ENCODE data around the gene IFT88. TPM values are rescaled to one million over a fixed set of nuclear protein-coding genes. Genes with fewer than 3 reads are reported as not detected.
A peak's percentile ranks its signal among the peaks of the same experiment; 100 is the strongest.

IFT88 gene
- total RNA-seq, 2 donors from 2014 or later: 11.8 to 12.0 TPM

GRCh38 chr13:20544201-20544923 is 22.6 kb upstream of the IFT88 start:
- no peak overlapping the region for H3K9ac ChIP-seq (ENCODE audit: low read depth in 2 of 2, low read length in 2 of 2)
- no peak for TF ChIP-seq CTCF (IDR thresholded peaks at IDR 0.05)
- no peak for DNase-seq
- no peaks in the 10 kb centered on the region for H3K9me3 ChIP-seq
- H3K4me1 ChIP-seq: peaks cover 4% of the 10 kb centered on the region
- H3K4me3 ChIP-seq: no peak overlapping the region
- H3K27ac ChIP-seq: no peak overlapping the region
- no peaks in the 10 kb centered on the region for H3K27me3 ChIP-seq
- intact Hi-C loops (cut with DNase I): no loop called here
- H3K36me3 ChIP-seq: no peaks in the 10 kb centered on the region

DNA sequence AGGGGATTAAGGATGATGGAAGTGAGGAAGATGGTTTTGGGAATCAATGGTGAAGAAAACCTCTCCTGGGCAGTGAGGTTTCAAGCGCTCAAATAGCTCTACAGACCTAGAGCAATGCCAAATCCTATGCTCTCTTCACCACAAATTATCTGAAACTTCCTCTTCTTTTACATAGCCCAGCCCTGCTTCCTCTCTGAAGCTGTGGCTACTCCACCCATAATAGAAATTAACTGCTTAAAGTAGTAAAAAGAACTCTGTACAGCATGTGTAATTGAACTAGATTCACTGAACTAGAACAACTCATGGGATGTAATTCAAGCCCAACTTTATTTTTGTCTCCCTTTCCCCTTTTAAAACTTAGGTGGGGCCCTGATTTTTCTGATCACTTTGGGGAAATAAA is 20.4 kb upstream of the IFT88 start:
- intact Hi-C loops (cut with DNase I): no loop called here
- Histone ChIP-seq H3K4me1 (peaks cover 4% of the 10 kb centered on the region), H3K27ac (peak overlapping the region; percentile 74), H3K36me3 (no peaks in the 10 kb centered on the region), H3K9ac (ENCODE audit: low read depth in 2 of 2, low read length in 2 of 2) (peak overlapping the region in 1 of 2 donors; percentile 46), H3K9me3 (no peaks in the 10 kb centered on the region), H3K4me3 (no peak overlapping the region), H3K27me3 (no peaks in the 10 kb centered on the region)
- no peak for DNase-seq
- TF ChIP-seq CTCF (IDR thresholded peaks at IDR 0.05): no peak

DNA sequence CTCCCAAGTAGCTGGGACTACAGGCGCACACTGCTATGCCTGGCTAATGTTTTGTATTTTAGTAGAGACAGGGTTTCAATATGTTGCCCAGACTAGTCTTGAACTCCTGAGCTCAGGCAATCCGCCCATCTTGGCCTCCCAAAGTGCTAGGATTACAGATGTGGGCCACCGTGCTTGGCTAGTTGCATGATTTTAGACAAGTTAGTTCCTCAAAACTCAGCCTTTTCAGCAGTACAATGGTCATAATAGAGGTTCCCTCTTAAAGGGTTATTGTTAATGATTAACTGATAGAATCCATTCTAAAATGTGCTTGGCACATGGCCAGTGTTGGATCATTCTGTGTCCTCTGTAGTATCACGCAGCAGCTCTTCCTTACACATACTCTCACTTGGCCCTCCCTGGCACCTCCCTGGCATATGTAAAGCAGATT is 19.5 kb upstream of the IFT88 start:
- Histone ChIP-seq H3K9me3 (no peaks in the 10 kb centered on the region), H3K36me3 (no peaks in the 10 kb centered on the region), H3K27ac (peak overlapping the region; percentile 74), H3K4me1 (peaks cover 4% of the 10 kb centered on the region), H3K4me3 (no peak overlapping the region), H3K9ac (ENCODE audit: low read depth in 2 of 2, low read length in 2 of 2) (peak overlapping the region in 1 of 2 donors; percentile 46), H3K27me3 (no peaks in the 10 kb centered on the region)
- intact Hi-C loops (cut with DNase I): no loop called here
- TF ChIP-seq CTCF (IDR thresholded peaks at IDR 0.05): no peak
- DNase-seq: peak; percentile 75

DNA sequence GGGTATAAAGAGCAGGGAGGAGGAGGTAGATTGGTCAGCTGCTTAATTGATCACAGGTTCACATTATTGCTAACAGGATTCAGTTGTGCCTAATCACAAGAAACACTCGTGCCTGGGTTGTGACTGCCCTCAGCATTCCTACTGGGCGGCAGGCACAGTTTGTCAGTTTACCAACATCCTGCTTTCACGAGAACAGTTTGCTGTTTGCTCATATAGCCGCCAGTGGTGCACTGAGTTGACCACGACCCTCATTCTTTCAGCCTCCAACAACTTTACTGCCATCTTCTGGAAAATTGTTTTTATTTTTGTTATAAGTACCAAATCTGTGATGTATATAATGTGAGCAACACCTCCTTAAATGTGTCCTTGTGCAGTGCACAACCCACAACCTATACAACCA is 16.2 kb upstream of the IFT88 start:
- no peaks in the 10 kb centered on the region for H3K36me3 ChIP-seq
- no peaks in the 10 kb centered on the region for H3K27me3 ChIP-seq
- H3K9me3 ChIP-seq: no peaks in the 10 kb centered on the region
- H3K27ac ChIP-seq: no peak overlapping the region
- H3K9ac ChIP-seq (ENCODE audit: low read depth in 2 of 2, low read length in 2 of 2): no peak overlapping the region
- no peak for TF ChIP-seq CTCF (IDR thresholded peaks at IDR 0.05)
- intact Hi-C loops (cut with DNase I): no loop called here
- H3K4me3 ChIP-seq: no peak overlapping the region
- no peak for DNase-seq
- H3K4me1 ChIP-seq: peaks cover 4% of the 10 kb centered on the region

- H3K27me3 ChIP-seq: no peaks in the 10 kb centered on the region
- no peak for DNase-seq
- intact Hi-C loops (cut with DNase I): no loop called here
Measured at GRCh38 chr13:20553311-20553710, 13.6 kb upstream of the IFT88 start.

More at GRCh38 chr13:20553311-20553710, 13.6 kb upstream of the IFT88 start:
- Histone ChIP-seq H3K9me3 (no peaks in the 10 kb centered on the region), H3K9ac (ENCODE audit: low read depth in 2 of 2, low read length in 2 of 2) (no peak overlapping the region), H3K4me1 (no peaks in the 10 kb centered on the region), H3K36me3 (no peaks in the 10 kb centered on the region), H3K4me3 (no peak overlapping the region), H3K27ac (no peak overlapping the region)
- TF ChIP-seq CTCF (IDR thresholded peaks at IDR 0.05): no peak

Data from colonic mucosa (tissue), 4 donors.